T-helper 2 cell treated with Interferon-gamma antibody and Interleukin-4, amounts not matched to agents 5 μg/mL and 100 μg/mL, for 36 hours (primary cell): Measurements from ENCODE around the gene C12orf75.
"Not testable (repeated sequence)": the region's sequence is repeated elsewhere in the genome, so short reads cannot be mapped to it uniquely, and the experiment has no call there.

Experiments used
- DNase-seq: peaks from one replicate; pipeline ENCODE4 v3.0.0; 2021; ENCODE audit warnings: low spot score
- H3K27ac Mint-ChIP-seq: one replicate; pipeline ENCODE4 v1.8.0; 2021; ENCODE audit warnings: mild to moderate bottlenecking, mixed read lengths
- H3K27me3 Mint-ChIP-seq: one replicate; pipeline ENCODE4 v1.8.0; 2021; ENCODE audit warnings: low read depth, mixed read lengths
- H3K36me3 Mint-ChIP-seq: one replicate; pipeline ENCODE4 v1.8.0; 2021; ENCODE audit warnings: low read depth, mixed read lengths
- H3K4me1 Mint-ChIP-seq: one replicate; pipeline ENCODE4 v1.8.0; 2021; ENCODE audit warnings: low read depth, mixed read lengths
- H3K4me3 Mint-ChIP-seq: one replicate; pipeline ENCODE4 v1.8.0; 2022; ENCODE audit warnings: mild to moderate bottlenecking, moderate library complexity, mixed read lengths
- H3K9me3 Mint-ChIP-seq: one replicate; pipeline ENCODE4 v1.8.0; 2021; ENCODE audit warnings: mixed read lengths

C12orf75 gene

GRCh38 chr12:105384220-105384619 lies 53.7 kb downstream of the C12orf75 start:
- Mint-ChIP-seq H3K36me3 (no peaks in the 10 kb centered on the region), H3K27ac (no peak overlapping the region), H3K4me1 (no peaks in the 10 kb centered on the region), H3K9me3 (no peaks in the 10 kb centered on the region), H3K27me3 (no peaks in the 10 kb centered on the region), H3K4me3 (no peak overlapping the region)
- no peak for DNase-seq

- Mint-ChIP-seq H3K27ac (no peak overlapping the region), H3K27me3 (no peaks in the 10 kb centered on the region), H3K4me3 (no peak overlapping the region), H3K36me3 (no peaks in the 10 kb centered on the region), H3K4me1 (no peaks in the 10 kb centered on the region), H3K9me3 (no peaks in the 10 kb centered on the region)
- DNase-seq = no peak
Measured at GRCh38 chr12:105384916-105385535, 54.5 kb downstream of the C12orf75 start.

GRCh38 chr12:105386431-105386830 lies 55.9 kb downstream of the C12orf75 start:
- no peak overlapping the region for H3K27ac Mint-ChIP-seq

GRCh38 chr12:105391231-105391630 lies 60.7 kb downstream of the C12orf75 start:
- Mint-ChIP-seq H3K4me3 (no peak overlapping the region), H3K27ac (no peak overlapping the region), H3K27me3 (no peaks in the 10 kb centered on the region), H3K9me3 (no peaks in the 10 kb centered on the region), H3K4me1 (peaks cover 10% of the 10 kb centered on the region), H3K36me3 (peaks cover 3% of the 10 kb centered on the region)
- DNase-seq = no peak

More at GRCh38 chr12:105386431-105386830, 55.9 kb downstream of the C12orf75 start:
- peaks cover 3% of the 10 kb centered on the region for H3K36me3 Mint-ChIP-seq
- no peak for DNase-seq
- H3K27me3 Mint-ChIP-seq = no peaks in the 10 kb centered on the region
- H3K9me3 Mint-ChIP-seq = no peaks in the 10 kb centered on the region
- peaks cover under 1% of the 10 kb centered on the region for H3K4me1 Mint-ChIP-seq
- no peak overlapping the region for H3K4me3 Mint-ChIP-seq

- no peaks in the 10 kb centered on the region for H3K27me3 Mint-ChIP-seq
- H3K27ac Mint-ChIP-seq = no peak overlapping the region
- H3K4me1 Mint-ChIP-seq = peaks cover 10% of the 10 kb centered on the region
- H3K36me3 Mint-ChIP-seq = peaks cover 25% of the 10 kb centered on the region
- no peak for DNase-seq
- H3K9me3 Mint-ChIP-seq = peaks cover 21% of the 10 kb centered on the region
- no peak overlapping the region for H3K4me3 Mint-ChIP-seq
Measured at GRCh38 chr12:105393587-105393986, 63.1 kb downstream of the C12orf75 start.

- no peak overlapping the region for H3K27ac Mint-ChIP-seq
- peaks cover 28% of the 10 kb centered on the region for H3K9me3 Mint-ChIP-seq
Measured at GRCh38 chr12:105396024-105396423, 65.5 kb downstream of the C12orf75 start.

GRCh38 chr12:105396983-105397382 lies 66.5 kb downstream of the C12orf75 start:
- Mint-ChIP-seq H3K27me3 (no peaks in the 10 kb centered on the region), H3K27ac (no peak overlapping the region), H3K9me3 (peaks cover 28% of the 10 kb centered on the region), H3K4me1 (peaks cover 6% of the 10 kb centered on the region), H3K4me3 (no peak overlapping the region), H3K36me3 (peaks cover 44% of the 10 kb centered on the region)
- no peak for DNase-seq

More at GRCh38 chr12:105396024-105396423, 65.5 kb downstream of the C12orf75 start:
- no peaks in the 10 kb centered on the region for H3K27me3 Mint-ChIP-seq
- peaks cover 12% of the 10 kb centered on the region for H3K4me1 Mint-ChIP-seq
- no peak for DNase-seq
- no peak overlapping the region for H3K4me3 Mint-ChIP-seq
- peaks cover 42% of the 10 kb centered on the region for H3K36me3 Mint-ChIP-seq

- no peak overlapping the region for H3K4me3 Mint-ChIP-seq
Measured at GRCh38 chr12:105398930-105399329, 68.4 kb downstream of the C12orf75 start.

GRCh38 chr12:105399428-105400081 lies 69.1 kb downstream of the C12orf75 start:
- Mint-ChIP-seq H3K4me1 (peaks cover 2% of the 10 kb centered on the region), H3K36me3 (peaks cover 60% of the 10 kb centered on the region), H3K9me3 (peaks cover 42% of the 10 kb centered on the region), H3K4me3 (no peak overlapping the region), H3K27ac (no peak overlapping the region), H3K27me3 (no peaks in the 10 kb centered on the region)
- DNase-seq = no peak

More at GRCh38 chr12:105398930-105399329, 68.4 kb downstream of the C12orf75 start:
- DNase-seq = no peak
- Mint-ChIP-seq H3K9me3 (peaks cover 36% of the 10 kb centered on the region), H3K36me3 (peaks cover 54% of the 10 kb centered on the region), H3K27me3 (no peaks in the 10 kb centered on the region), H3K27ac (no peak overlapping the region), H3K4me1 (peaks cover 2% of the 10 kb centered on the region)

- no peak for DNase-seq
- no peaks in the 10 kb centered on the region for H3K27me3 Mint-ChIP-seq
- peaks cover 2% of the 10 kb centered on the region for H3K4me1 Mint-ChIP-seq
- H3K36me3 Mint-ChIP-seq = peaks cover 63% of the 10 kb centered on the region
- H3K4me3 Mint-ChIP-seq = no peak overlapping the region
- H3K9me3 Mint-ChIP-seq = peaks cover 42% of the 10 kb centered on the region
- no peak overlapping the region for H3K27ac Mint-ChIP-seq
Measured at GRCh38 chr12:105400227-105400626, 69.7 kb downstream of the C12orf75 start.

GRCh38 chr12:105401198-105401597 lies 70.7 kb downstream of the C12orf75 start:
- Mint-ChIP-seq H3K36me3 (peaks cover 68% of the 10 kb centered on the region), H3K4me1 (peaks cover 2% of the 10 kb centered on the region), H3K27ac (no peak overlapping the region), H3K4me3 (no peak overlapping the region), H3K27me3 (no peaks in the 10 kb centered on the region), H3K9me3 (peaks cover 42% of the 10 kb centered on the region)
- no peak for DNase-seq

- Mint-ChIP-seq H3K36me3 (peaks cover 61% of the 10 kb centered on the region), H3K27ac (no peak overlapping the region), H3K4me3 (no peak overlapping the region), H3K4me1 (peaks cover 2% of the 10 kb centered on the region), H3K27me3 (no peaks in the 10 kb centered on the region), H3K9me3 (peaks cover 33% of the 10 kb centered on the region)
- DNase-seq = no peak
Measured at GRCh38 chr12:105402366-105402765, 71.9 kb downstream of the C12orf75 start.

- peaks cover 2% of the 10 kb centered on the region for H3K4me1 Mint-ChIP-seq
- no peak overlapping the region for H3K27ac Mint-ChIP-seq
- H3K27me3 Mint-ChIP-seq = no peaks in the 10 kb centered on the region
- H3K36me3 Mint-ChIP-seq = peaks cover 53% of the 10 kb centered on the region
- H3K9me3 Mint-ChIP-seq = peaks cover 25% of the 10 kb centered on the region
- no peak for DNase-seq
- no peak overlapping the region for H3K4me3 Mint-ChIP-seq
Measured at GRCh38 chr12:105403095-105403494, 72.6 kb downstream of the C12orf75 start.

- not testable (repeated sequence) for H3K27me3 Mint-ChIP-seq, H3K27ac Mint-ChIP-seq, H3K4me1 Mint-ChIP-seq, DNase-seq, H3K4me3 Mint-ChIP-seq
- H3K36me3 Mint-ChIP-seq = peaks cover 43% of the 10 kb centered on the region
- peaks cover 16% of the 10 kb centered on the region for H3K9me3 Mint-ChIP-seq
Measured at GRCh38 chr12:105404134-105404533, 73.6 kb downstream of the C12orf75 start.
